Activated CD8-positive, alpha-beta memory T cell treated with anti-CD3 and anti-CD28 coated beads for 48 hours (primary cell): Measurements from ENCODE around the gene CFAP70.
"Not testable (repeated sequence)": the region's sequence is repeated elsewhere in the genome, so short reads cannot be mapped to it uniquely, and the experiment has no call there.

Source experiments
- DNase-seq, 3 experiments: peaks; one replicate each; pipeline ENCODE4 v3.0.0-alpha.2; 2020; ENCODE audit warnings: low read depth in 2 of 3, low spot score in 2 of 3

Gene CFAP70

GRCh38 chr10:73358331-73359279 lies at the start of gene CFAP70:
CFAP70 (minus strand) TSS chr10:73358864; CDS start chr10:73354796, 4,068 bp downstream.
- peak; percentile 61 to 80 (median 73) for DNase-seq

- DNase-seq: no peak
These were observed 49.4 kb upstream of the CFAP70 start for GRCh38 chr10:73408061-73408460.

- no peak for DNase-seq
These were observed 48.8 kb upstream of the CFAP70 start for GRCh38 chr10:73407495-73407894.

- DNase-seq: no peak
These were observed 48.2 kb upstream of the CFAP70 start for GRCh38 chr10:73406846-73407245.

GRCh38 chr10:73405556-73405955 lies 46.9 kb upstream of the CFAP70 start:
- DNase-seq: no peak

- DNase-seq: no peak
These were observed 46.0 kb upstream of the CFAP70 start for GRCh38 chr10:73404690-73405089.

GRCh38 chr10:73401636-73402035 lies 43.0 kb upstream of the CFAP70 start:
- DNase-seq: no peak

GRCh38 chr10:73399063-73399462 lies 40.4 kb upstream of the CFAP70 start:
- DNase-seq: no peak

- DNase-seq: no peak
These were observed 39.4 kb upstream of the CFAP70 start for GRCh38 chr10:73398024-73398423.

GRCh38 chr10:73394325-73394724 lies 35.7 kb upstream of the CFAP70 start:
- DNase-seq: not testable (repeated sequence)

GRCh38 chr10:73388228-73388627 lies 29.6 kb upstream of the CFAP70 start:
- no peak for DNase-seq

- DNase-seq: no peak
These were observed 27.9 kb upstream of the CFAP70 start for GRCh38 chr10:73386583-73386982.

GRCh38 chr10:73379064-73379748 lies 20.5 kb upstream of the CFAP70 start:
- no peak for DNase-seq

GRCh38 chr10:73376679-73377078 lies 18.0 kb upstream of the CFAP70 start:
- no peak for DNase-seq

GRCh38 chr10:73368238-73368637 lies 9.6 kb upstream of the CFAP70 start:
- DNase-seq: no peak

- DNase-seq: no peak
These were observed 8.0 kb upstream of the CFAP70 start for GRCh38 chr10:73366381-73367298.

GRCh38 chr10:73364964-73365363 lies 6.3 kb upstream of the CFAP70 start:
- no peak for DNase-seq

GRCh38 chr10:73359492-73359891 lies 828 bp upstream of the CFAP70 start:
- no peak for DNase-seq

GRCh38 chr10:73357821-73358220 lies 843 bp downstream of the CFAP70 start:
- DNase-seq: no peak

- DNase-seq: no peak
These were observed 1.5 kb downstream of the CFAP70 start for GRCh38 chr10:73357166-73357565.

GRCh38 chr10:73344269-73344668 lies 14.4 kb downstream of the CFAP70 start:
- DNase-seq: no peak
